Measurements from ENCODE around the gene CEP131. TPM values are rescaled to one million over a fixed set of nuclear protein-coding genes. Genes with fewer than 3 reads are reported as not detected.

Gene CEP131
- total and polyA plus RNA-seq, 5 donors from 2014 or later = 1.4 to 9.9 (median 2.0) TPM

- Mint-ChIP-seq H3K27me3 (no peaks in the 10 kb centered on the region), H3K4me3 (no peak overlapping the region), H3K36me3 (no peaks in the 10 kb centered on the region), H3K4me1 (no peaks in the 10 kb centered on the region), H3K27ac (no peak overlapping the region), H3K9me3 (no peaks in the 10 kb centered on the region)
- ATAC-seq (ENCODE audit: low read depth in 2 of 2) (no peak), DNase-seq (no peak)
- no peaks in the 10 kb centered on the region for H3K9me3 ChIP-seq (ENCODE audit: control insufficient read depth in 2 of 2, low read length in 2 of 2)
- H3K27ac ChIP-seq (ENCODE audit: insufficient read depth, low read length, poor library complexity, severe bottlenecking) = no peak overlapping the region
- H3K36me3 ChIP-seq (ENCODE audit: control insufficient read depth, insufficient read depth, low read length) = peaks cover 68% of the 10 kb centered on the region
- H3K27me3 ChIP-seq (ENCODE audit: control insufficient read depth, insufficient read depth, low read length) = no peaks in the 10 kb centered on the region
- no peak overlapping the region for H3K4me3 ChIP-seq (ENCODE audit: low read depth, low read length)
- H3K4me1 ChIP-seq (ENCODE audit: control insufficient read depth, insufficient read depth, low read length, poor library complexity, severe bottlenecking) = no peaks in the 10 kb centered on the region
Observed at GRCh38 chr17:81261582-81262336, 39.0 kb upstream of the CEP131 start.

- no peak overlapping the region for H3K4me3 ChIP-seq (ENCODE audit: low read depth, low read length)
- no peaks in the 10 kb centered on the region for H3K27me3 Mint-ChIP-seq
- H3K4me1 Mint-ChIP-seq = no peaks in the 10 kb centered on the region
- no peak overlapping the region for H3K27ac Mint-ChIP-seq
- no peak for ATAC-seq (ENCODE audit: low read depth in 2 of 2)
- H3K4me3 Mint-ChIP-seq = no peak overlapping the region
- H3K4me1 ChIP-seq (ENCODE audit: control insufficient read depth, insufficient read depth, low read length, poor library complexity, severe bottlenecking) = no peaks in the 10 kb centered on the region
- H3K27ac ChIP-seq (ENCODE audit: insufficient read depth, low read length, poor library complexity, severe bottlenecking) = no peak overlapping the region
- no peak for DNase-seq
- H3K9me3 ChIP-seq (ENCODE audit: control insufficient read depth in 2 of 2, low read length in 2 of 2) = no peaks in the 10 kb centered on the region
- H3K36me3 ChIP-seq (ENCODE audit: control insufficient read depth, insufficient read depth, low read length) = peaks cover 68% of the 10 kb centered on the region
- H3K9me3 Mint-ChIP-seq = no peaks in the 10 kb centered on the region
- H3K36me3 Mint-ChIP-seq = no peaks in the 10 kb centered on the region
- H3K27me3 ChIP-seq (ENCODE audit: control insufficient read depth, insufficient read depth, low read length) = no peaks in the 10 kb centered on the region
Observed at GRCh38 chr17:81261096-81261495, 38.3 kb upstream of the CEP131 start.

DNA sequence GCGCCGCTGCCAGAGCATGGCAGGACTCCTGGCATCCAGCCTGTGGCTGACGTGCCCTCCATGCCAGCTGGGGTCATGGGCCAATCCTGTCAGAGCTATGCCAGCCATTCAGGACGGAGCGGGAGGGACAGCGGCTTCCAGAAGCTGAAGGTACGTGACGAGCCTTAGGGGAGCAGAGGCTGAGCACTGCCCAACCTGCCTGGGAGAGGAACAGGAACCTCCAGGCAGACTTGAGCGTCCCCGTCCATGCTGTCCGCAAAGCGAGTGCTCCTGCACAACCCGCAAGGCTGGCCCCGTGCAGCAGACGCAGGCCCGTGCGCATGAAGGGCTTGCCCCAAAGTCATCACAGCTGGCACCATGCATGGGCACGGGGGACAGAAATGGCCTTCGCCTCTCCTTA lies 37.9 kb upstream of the CEP131 start:
- Histone ChIP-seq H3K27me3 (ENCODE audit: control insufficient read depth, insufficient read depth, low read length) (no peaks in the 10 kb centered on the region), H3K4me1 (ENCODE audit: control insufficient read depth, insufficient read depth, low read length, poor library complexity, severe bottlenecking) (no peaks in the 10 kb centered on the region), H3K27ac (ENCODE audit: insufficient read depth, low read length, poor library complexity, severe bottlenecking) (no peak overlapping the region), H3K36me3 (ENCODE audit: control insufficient read depth, insufficient read depth, low read length) (peaks cover 64% of the 10 kb centered on the region), H3K9me3 (ENCODE audit: control insufficient read depth in 2 of 2, low read length in 2 of 2) (no peaks in the 10 kb centered on the region), H3K4me3 (ENCODE audit: low read depth, low read length) (no peak overlapping the region)
- Mint-ChIP-seq H3K36me3 (no peaks in the 10 kb centered on the region), H3K4me1 (no peaks in the 10 kb centered on the region), H3K9me3 (no peaks in the 10 kb centered on the region), H3K27me3 (no peaks in the 10 kb centered on the region), H3K4me3 (no peak overlapping the region), H3K27ac (no peak overlapping the region)
- no peak for ATAC-seq (ENCODE audit: low read depth in 2 of 2)
- DNase-seq = no peak

DNA sequence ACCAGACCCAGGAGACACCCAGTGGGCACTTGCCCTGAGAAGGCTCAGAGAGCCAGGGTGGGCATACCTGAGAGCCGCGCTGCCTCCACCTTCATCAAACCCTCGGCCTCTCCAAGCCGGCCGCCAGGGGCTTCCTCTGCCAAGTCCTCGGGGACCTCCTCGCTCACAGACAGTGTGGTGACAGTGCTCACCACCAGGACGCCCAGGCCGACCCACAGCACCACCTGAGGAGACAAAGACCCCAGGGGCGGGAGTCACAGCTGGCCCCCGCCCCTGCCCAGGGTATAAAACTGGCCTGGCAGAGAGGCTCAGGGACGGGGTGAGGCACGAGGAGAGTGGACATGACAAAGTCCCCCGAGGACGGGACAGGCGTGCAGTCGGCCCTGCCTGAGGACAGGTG lies 37.4 kb upstream of the CEP131 start:
- no peak for DNase-seq
- no peaks in the 10 kb centered on the region for H3K9me3 Mint-ChIP-seq
- H3K4me3 Mint-ChIP-seq = no peak overlapping the region
- Histone ChIP-seq H3K36me3 (ENCODE audit: control insufficient read depth, insufficient read depth, low read length) (peaks cover 59% of the 10 kb centered on the region), H3K4me1 (ENCODE audit: control insufficient read depth, insufficient read depth, low read length, poor library complexity, severe bottlenecking) (no peaks in the 10 kb centered on the region), H3K9me3 (ENCODE audit: control insufficient read depth in 2 of 2, low read length in 2 of 2) (no peaks in the 10 kb centered on the region), H3K4me3 (ENCODE audit: low read depth, low read length) (no peak overlapping the region), H3K27ac (ENCODE audit: insufficient read depth, low read length, poor library complexity, severe bottlenecking) (no peak overlapping the region), H3K27me3 (ENCODE audit: control insufficient read depth, insufficient read depth, low read length) (no peaks in the 10 kb centered on the region)
- H3K4me1 Mint-ChIP-seq = no peaks in the 10 kb centered on the region
- no peak for ATAC-seq (ENCODE audit: low read depth in 2 of 2)
- H3K36me3 Mint-ChIP-seq = no peaks in the 10 kb centered on the region
- H3K27me3 Mint-ChIP-seq = no peaks in the 10 kb centered on the region
- no peak overlapping the region for H3K27ac Mint-ChIP-seq

DNA sequence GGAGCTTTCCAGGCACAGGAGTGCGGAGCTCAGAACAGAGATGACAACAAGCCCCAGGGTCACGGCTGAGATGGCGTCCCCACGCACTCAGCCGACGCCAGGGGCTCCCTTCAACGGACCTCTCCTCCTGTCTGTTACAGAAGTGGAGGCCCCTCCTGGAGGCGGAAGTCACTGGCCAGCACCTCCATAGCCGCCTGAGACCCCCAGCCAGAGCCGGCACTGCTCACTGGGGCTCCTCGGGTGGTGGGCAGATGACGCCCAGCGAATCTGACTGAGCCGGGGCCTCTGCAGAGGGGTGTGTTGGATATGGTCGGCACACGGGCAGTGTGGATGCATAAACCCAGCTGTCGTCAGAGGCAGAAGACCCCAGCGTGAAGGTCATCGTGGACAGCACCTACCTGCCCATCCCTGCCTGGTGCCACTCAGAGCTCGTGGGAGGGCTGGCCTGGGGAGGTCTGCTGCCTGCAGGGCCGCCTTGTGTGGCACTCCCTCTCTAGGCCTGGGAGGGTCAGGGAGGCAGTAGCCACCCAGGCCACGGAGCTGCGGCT lies 36.4 kb upstream of the CEP131 start:
- H3K4me3 ChIP-seq (ENCODE audit: low read depth, low read length) = no peak overlapping the region
- Mint-ChIP-seq H3K4me1 (no peaks in the 10 kb centered on the region), H3K9me3 (no peaks in the 10 kb centered on the region), H3K27me3 (no peaks in the 10 kb centered on the region), H3K4me3 (no peak overlapping the region), H3K27ac (no peak overlapping the region), H3K36me3 (no peaks in the 10 kb centered on the region)
- no peak overlapping the region for H3K27ac ChIP-seq (ENCODE audit: insufficient read depth, low read length, poor library complexity, severe bottlenecking)
- ATAC-seq (ENCODE audit: low read depth in 2 of 2) (no peak), DNase-seq (no peak)
- H3K36me3 ChIP-seq (ENCODE audit: control insufficient read depth, insufficient read depth, low read length) = peaks cover 55% of the 10 kb centered on the region
- H3K9me3 ChIP-seq (ENCODE audit: control insufficient read depth in 2 of 2, low read length in 2 of 2) = no peaks in the 10 kb centered on the region
- H3K4me1 ChIP-seq (ENCODE audit: control insufficient read depth, insufficient read depth, low read length, poor library complexity, severe bottlenecking) = no peaks in the 10 kb centered on the region
- H3K27me3 ChIP-seq (ENCODE audit: control insufficient read depth, insufficient read depth, low read length) = no peaks in the 10 kb centered on the region

DNA sequence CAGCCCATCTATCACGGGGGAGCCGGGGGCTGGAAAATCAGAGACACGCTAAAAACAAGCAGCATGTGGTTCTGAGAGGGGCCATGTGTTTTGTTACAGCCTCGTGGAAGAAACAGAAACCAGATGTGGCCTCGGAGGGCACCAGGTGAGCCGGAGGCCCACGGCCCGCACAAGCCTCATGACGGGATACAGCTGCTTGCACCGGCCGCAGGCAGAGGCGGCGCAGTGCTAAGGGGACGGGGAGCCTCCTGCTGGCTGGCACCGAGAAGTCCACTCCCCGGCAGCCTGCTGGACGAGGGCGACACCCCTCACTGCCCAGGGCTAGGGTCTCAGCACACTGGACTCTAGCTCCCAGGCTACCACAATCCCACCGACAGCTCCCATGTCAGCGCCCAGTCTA lies 35.5 kb upstream of the CEP131 start:
- no peak for ATAC-seq (ENCODE audit: low read depth in 2 of 2)
- Mint-ChIP-seq H3K27ac (no peak overlapping the region), H3K4me3 (no peak overlapping the region), H3K9me3 (peaks cover 0 to 1% (median 0%) of the 10 kb centered on the region in 7 donors), H3K36me3 (peaks cover 4% of the 10 kb centered on the region), H3K4me1 (peaks cover under 1 to 7% (median 4%) of the 10 kb centered on the region in 4 donors), H3K27me3 (no peaks in the 10 kb centered on the region)
- no peaks in the 10 kb centered on the region for H3K27me3 ChIP-seq (ENCODE audit: control insufficient read depth, insufficient read depth, low read length)
- H3K4me3 ChIP-seq (ENCODE audit: low read depth, low read length) = no peak overlapping the region
- peaks cover 47% of the 10 kb centered on the region for H3K36me3 ChIP-seq (ENCODE audit: control insufficient read depth, insufficient read depth, low read length)
- H3K9me3 ChIP-seq (ENCODE audit: control insufficient read depth in 2 of 2, low read length in 2 of 2) = no peaks in the 10 kb centered on the region
- no peak overlapping the region for H3K27ac ChIP-seq (ENCODE audit: insufficient read depth, low read length, poor library complexity, severe bottlenecking)
- no peak for DNase-seq
- no peaks in the 10 kb centered on the region for H3K4me1 ChIP-seq (ENCODE audit: control insufficient read depth, insufficient read depth, low read length, poor library complexity, severe bottlenecking)

GRCh38 chr17:81257533-81257932 lies 34.8 kb upstream of the CEP131 start:
- Histone ChIP-seq H3K4me3 (ENCODE audit: low read depth, low read length) (no peak overlapping the region), H3K27me3 (ENCODE audit: control insufficient read depth, insufficient read depth, low read length) (no peaks in the 10 kb centered on the region), H3K4me1 (ENCODE audit: control insufficient read depth, insufficient read depth, low read length, poor library complexity, severe bottlenecking) (no peaks in the 10 kb centered on the region), H3K27ac (ENCODE audit: insufficient read depth, low read length, poor library complexity, severe bottlenecking) (no peak overlapping the region), H3K36me3 (ENCODE audit: control insufficient read depth, insufficient read depth, low read length) (peaks cover 46% of the 10 kb centered on the region), H3K9me3 (ENCODE audit: control insufficient read depth in 2 of 2, low read length in 2 of 2) (no peaks in the 10 kb centered on the region)
- H3K27me3 Mint-ChIP-seq = no peaks in the 10 kb centered on the region
- peaks cover 3 to 10% (median 8%) of the 10 kb centered on the region in 4 donors for H3K4me1 Mint-ChIP-seq
- H3K9me3 Mint-ChIP-seq = peaks cover 0 to 1% (median 0%) of the 10 kb centered on the region in 7 donors
- no peak overlapping the region for H3K27ac Mint-ChIP-seq
- no peak overlapping the region for H3K4me3 Mint-ChIP-seq
- DNase-seq (no peak), ATAC-seq (ENCODE audit: low read depth in 2 of 2) (no peak)
- H3K36me3 Mint-ChIP-seq = peaks cover 8% of the 10 kb centered on the region

GRCh38 chr17:81256616-81257015 lies 33.9 kb upstream of the CEP131 start:
- Histone ChIP-seq H3K27ac (ENCODE audit: insufficient read depth, low read length, poor library complexity, severe bottlenecking) (no peak overlapping the region), H3K36me3 (ENCODE audit: control insufficient read depth, insufficient read depth, low read length) (peaks cover 45% of the 10 kb centered on the region), H3K9me3 (ENCODE audit: control insufficient read depth in 2 of 2, low read length in 2 of 2) (no peaks in the 10 kb centered on the region), H3K4me3 (ENCODE audit: low read depth, low read length) (no peak overlapping the region), H3K27me3 (ENCODE audit: control insufficient read depth, insufficient read depth, low read length) (no peaks in the 10 kb centered on the region), H3K4me1 (ENCODE audit: control insufficient read depth, insufficient read depth, low read length, poor library complexity, severe bottlenecking) (no peaks in the 10 kb centered on the region)
- H3K9me3 Mint-ChIP-seq = peaks cover 0 to 1% (median 0%) of the 10 kb centered on the region in 7 donors
- peaks cover 11% of the 10 kb centered on the region for H3K36me3 Mint-ChIP-seq
- DNase-seq (no peak), ATAC-seq (ENCODE audit: low read depth in 2 of 2) (no peak)
- H3K4me3 Mint-ChIP-seq = no peak overlapping the region
- peak overlapping the region in 1 of 3 donors; percentile 51 for H3K27ac Mint-ChIP-seq
- no peaks in the 10 kb centered on the region for H3K27me3 Mint-ChIP-seq
- peaks cover 3 to 10% (median 8%) of the 10 kb centered on the region in 4 donors for H3K4me1 Mint-ChIP-seq
